Activated CD8-positive, alpha-beta memory T cell treated with anti-CD3 and anti-CD28 coated beads, Interleukin-2, amount 50 U/mL, for 24 hours (primary cell): ENCODE measurements around the gene ADGRL1.
A peak's percentile ranks its signal among the peaks of the same experiment; 100 is the strongest.

Experiments used
- DNase-seq: peaks from one replicate; pipeline ENCODE4 v3.0.0-alpha.2; 2020; ENCODE audit errors: extremely low read depth

The ADGRL1 gene

DNA sequence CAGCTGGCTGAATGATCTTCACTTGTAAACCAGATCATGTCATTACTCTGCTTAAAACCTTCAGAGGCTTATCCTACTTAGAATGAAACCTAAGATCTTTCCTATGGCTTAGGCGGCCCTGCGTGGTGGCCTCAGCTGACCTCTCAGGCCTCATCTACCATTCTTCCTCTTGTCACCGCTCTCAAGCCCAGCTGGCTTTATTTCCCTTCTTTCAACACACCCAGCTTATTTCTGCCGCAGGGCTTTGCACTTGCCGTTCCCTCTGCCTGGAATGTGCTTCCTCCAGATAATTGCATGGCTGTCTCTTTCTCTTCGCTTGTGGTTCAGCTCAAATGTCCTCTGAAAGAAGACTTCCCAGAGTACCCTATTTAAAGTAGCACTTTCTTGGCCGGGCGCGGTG lies 66.0 kb downstream of the ADGRL1 start:
- DNase-seq: no peak

DNA sequence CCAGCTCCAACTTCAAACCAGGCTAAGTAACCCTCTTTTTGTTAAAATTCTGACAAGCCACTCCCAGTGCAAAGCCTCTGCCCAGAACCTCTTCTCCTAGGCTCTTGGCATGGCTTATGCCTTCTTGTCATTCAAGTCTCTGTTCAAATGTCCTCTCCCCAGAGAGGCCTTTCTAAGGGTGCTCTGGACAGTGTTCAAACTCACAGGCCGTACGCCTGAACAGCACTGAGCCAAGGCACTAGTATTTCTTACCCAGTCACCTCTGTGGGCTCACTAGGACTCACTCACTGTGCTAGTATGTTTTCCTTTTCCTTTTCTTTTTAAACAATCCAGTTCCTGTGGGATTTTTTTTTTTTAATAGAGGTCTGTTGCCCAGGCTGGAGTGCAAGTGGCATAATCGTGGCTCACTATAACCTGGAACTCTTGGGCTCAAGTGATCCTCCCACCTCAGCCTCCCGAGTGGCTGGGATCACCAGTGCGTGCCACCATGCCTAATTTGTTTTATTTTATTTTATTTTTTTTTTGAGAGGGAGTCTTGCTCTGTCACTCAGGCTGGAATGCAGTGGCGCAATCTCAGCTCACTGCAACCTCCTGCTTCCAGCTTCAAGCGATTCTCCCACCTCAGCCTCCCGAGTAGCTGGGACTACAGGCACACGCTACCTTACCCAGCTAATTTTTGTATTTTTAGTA lies 67.2 kb downstream of the ADGRL1 start:
- DNase-seq: no peak

DNA sequence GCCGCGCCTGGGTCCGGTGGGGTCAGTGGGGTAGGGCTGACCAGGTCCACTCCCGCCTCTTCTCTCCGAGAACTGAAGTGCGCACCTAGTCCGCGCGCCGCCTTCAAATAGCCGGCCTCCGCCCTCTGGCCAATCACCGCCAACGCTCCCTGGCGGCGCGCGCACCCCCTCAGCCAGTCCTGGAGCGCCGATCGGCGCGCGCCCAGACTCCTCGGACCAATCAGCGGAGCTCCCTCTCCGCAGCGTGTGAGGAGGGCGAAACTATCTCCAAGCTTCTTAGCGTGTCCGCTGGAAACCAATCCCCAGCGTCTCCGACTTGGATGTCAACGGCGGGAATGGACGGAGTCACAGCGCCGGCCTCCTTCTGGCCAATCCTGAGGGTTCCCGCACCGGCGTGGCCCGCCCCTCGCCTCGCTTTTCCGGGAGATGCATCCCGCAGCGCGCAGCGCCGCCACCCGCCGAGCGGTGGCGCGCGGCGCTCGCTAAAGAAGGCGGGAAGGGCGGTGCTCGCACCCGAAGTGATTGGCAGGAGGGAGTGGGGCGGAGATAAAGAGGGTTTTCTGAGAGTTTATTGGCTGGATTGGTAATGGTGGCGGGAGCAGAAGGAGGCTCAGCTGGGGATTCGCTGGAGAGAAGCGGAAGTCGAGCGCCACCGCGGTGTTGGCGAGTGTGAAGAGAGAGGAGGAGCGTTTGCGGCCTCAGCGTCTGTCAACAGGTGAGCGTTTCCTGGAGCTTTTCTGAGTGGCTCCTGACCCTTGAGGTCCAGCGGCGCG lies 69.3 kb downstream of the ADGRL1 start, which contains the start of gene ASF1B:
Gene ASF1B, minus strand, starts transcription at position 81 of the 773 bp plus-strand sequence. CDS start 133 bp downstream, outside the sequence.
- DNase-seq: peak; percentile 94

DNA sequence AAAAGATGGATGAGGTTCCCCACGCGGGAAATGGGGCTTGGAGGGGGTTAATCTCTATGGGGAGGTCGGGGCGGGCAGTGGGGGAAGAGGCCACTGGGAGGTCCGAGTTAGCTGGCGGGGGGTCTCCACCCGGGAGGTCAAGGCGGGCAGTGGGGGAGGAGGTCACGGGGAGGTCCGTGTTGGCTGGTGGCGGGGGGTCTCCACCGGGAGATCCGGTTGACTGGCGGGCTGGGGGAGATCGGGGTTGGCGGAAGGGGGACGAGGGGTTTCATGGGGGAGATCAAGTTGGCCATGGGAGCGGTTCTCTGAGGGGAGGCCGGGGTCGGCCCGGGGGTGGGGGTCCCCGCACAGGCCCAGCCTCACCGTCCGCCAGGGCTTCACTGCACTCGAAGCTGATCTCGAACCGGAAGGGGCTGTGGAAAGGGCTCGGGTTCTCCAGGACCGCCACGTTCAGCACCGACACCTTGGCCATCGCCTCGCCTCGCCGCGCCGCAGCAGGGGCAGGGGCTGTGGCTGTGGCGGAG lies 69.9 kb downstream of the ADGRL1 start:
- no peak for DNase-seq

DNA sequence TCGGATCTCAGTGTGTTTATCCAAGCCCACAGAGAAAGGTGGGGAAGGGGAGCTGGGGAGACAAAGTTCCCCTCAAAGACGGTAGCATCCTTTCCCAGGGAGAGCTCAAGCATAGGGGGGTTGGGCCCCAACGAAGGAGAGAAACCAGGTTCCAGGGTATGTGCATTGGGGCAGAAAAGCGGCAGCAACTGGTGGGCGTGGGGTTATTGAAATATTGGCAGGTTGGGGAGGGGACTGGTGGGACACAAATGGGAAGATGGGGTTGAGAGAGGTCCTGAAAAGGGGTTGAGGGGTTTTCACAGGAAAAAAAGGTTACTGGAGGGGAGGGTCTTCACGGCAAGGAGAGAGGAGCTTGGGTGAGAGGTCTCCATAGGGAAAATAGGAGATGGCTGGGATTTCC lies 70.6 kb downstream of the ADGRL1 start:
- no peak for DNase-seq

GRCh38 chr19:14127929-14128509 lies 78.0 kb downstream of the ADGRL1 start:
- DNase-seq: no peak

GRCh38 chr19:14127176-14127575 lies 78.8 kb downstream of the ADGRL1 start:
- DNase-seq: no peak

DNA sequence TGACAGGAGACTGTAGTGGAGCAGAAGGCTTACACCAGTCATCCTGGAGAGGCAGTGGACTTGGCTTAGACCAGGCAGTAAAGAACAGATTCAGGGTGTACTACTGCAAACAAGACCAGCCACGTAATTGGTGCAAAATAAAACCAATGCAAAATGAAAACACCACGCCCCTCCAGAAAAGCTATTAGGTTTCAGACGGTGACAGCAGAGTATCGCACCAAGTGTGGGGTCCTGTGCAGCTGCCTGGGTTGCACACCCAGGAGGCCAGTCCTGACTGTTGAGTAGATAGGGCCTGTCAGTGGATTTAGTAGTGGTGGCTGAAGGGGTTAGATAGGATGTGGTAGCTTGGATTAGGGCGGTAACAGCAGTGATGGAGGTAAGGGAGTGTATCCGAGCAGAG lies 83.0 kb downstream of the ADGRL1 start:
- DNase-seq: no peak

GRCh38 chr19:14120497-14120780 lies 85.5 kb downstream of the ADGRL1 start:
- DNase-seq: no peak

- DNase-seq: no peak
Measured at GRCh38 chr19:14119644-14120496, 86.1 kb downstream of the ADGRL1 start.

GRCh38 chr19:14119146-14119545 lies 86.8 kb downstream of the ADGRL1 start:
- DNase-seq: no peak

DNA sequence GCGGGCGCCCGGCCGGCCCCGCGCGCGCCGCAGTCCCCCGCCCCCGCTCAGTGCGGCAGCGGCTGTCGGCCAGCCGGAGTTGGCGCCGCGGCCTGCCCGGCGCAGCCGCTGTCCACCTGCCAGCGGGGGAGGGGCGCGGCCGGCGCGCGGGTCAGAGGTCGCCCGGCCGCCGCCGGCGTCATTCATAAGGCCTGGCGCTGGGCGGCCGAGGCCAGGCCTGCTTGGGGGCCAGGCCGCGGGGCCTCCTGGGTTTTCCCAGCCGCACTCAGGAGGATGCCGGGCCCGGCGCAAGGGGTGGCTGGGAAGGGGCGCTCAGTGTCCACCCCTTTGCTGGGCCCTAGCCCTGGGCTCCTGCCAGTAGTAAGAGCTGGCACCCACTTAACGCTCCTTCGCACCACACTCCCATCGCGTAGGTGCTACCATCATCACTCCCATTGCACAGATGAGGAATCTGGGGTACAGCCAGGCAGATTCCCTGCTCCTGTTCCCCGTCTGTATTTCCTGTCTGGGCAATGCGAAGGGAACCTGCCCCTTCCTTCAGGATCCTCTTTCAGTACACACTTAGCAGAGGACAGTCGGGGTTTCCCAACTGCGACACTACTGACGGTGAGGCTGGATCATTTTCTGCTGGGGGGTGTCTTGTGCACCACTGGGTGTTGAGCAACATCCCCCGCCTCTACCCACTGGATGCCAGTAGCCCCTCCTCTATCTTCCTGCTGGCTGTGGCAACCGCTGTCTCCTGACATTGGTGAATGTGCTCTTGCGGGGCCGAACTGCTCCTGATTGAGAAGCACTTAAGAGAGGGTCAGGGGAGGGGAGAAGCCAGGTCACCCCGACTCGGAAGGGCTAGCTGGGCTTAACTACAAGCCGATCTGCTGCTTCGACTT lies 87.6 kb downstream of the ADGRL1 start:
- no peak for DNase-seq

GRCh38 chr19:14117668-14118164 lies 88.3 kb downstream of the ADGRL1 start, which contains the start of gene PRKACA:
Gene PRKACA, minus strand, starts transcription at chr19:14117762. Its CDS starts 215 bp downstream, at chr19:14117547.
- DNase-seq: peak; percentile 95

GRCh38 chr19:14116918-14117578 lies 88.9 kb downstream of the ADGRL1 start:
- no peak for DNase-seq

DNA sequence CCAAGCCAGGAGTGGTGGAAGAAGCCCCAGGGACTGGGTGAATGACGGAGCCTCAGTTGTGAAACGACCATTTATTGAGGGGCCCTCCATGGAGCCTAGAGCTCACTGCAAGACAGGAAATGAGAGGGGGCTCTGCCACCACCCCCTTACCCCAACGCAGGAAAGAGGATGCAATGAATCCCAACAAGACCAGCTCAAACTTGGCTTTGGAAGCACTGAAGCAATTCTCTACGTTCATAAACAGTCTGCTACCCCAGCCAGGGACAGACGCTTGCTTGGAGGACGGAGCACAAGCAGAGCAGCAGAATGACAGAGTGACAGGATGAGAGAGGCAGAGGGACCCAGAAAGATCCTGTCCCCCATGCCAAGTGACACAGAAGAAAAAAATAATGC lies 89.4 kb downstream of the ADGRL1 start:
- DNase-seq: no peak

GRCh38 chr19:14115756-14116155 lies 90.2 kb downstream of the ADGRL1 start:
- no peak for DNase-seq

DNA sequence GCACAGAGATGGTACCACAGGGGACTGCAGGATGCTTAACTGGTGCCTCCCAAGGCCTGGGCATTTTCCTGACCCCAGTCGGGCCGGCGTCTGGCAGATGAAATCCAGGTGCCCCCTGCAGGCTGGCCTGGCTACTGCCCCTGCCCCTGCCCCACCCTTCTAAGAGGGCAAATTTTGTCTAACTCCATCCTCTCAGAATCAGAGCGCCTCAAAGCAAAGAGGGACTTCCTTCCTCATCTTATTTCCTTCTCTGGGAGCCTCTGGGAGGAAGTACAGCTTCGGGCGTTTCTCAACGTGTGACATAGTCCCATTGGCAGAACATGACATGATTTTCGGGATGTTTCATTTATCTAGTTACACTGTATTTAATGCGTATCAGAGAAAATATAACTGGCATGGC lies 91.1 kb downstream of the ADGRL1 start:
- no peak for DNase-seq

- DNase-seq: no peak
Measured at GRCh38 chr19:14114439-14114838, 91.5 kb downstream of the ADGRL1 start.

DNA sequence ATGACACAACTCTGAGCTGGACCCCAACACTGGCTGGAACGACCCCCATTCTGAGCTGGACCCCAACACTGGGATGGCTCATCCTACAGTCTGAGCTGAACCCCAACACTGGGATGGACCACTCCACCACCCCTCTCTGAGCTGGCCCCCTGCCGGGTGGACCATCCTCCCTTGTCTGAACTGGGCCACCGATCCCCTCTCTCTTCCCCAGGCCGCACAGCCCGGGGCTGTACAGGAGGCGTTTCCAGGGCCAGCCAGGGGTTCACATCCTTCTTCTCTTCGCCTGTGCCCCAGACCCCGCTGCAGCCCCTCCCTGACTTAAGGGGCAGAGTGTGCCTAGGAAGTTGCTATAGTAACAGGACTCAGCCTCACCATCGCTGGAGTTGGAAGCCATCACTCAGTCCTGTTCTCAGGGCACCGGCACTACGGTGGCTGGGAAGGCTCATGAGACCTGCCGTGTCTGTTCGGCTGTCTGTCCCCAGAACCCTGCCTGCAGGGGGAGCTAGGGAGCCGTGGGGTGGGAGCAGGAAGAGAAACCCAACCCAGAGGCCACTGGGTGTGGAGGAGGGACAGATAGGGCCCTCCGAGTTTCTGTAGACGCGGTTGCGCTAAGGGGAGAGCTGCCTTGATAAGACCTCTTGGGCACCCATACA lies 92.1 kb downstream of the ADGRL1 start:
- no peak for DNase-seq
